ENCODE results near the gene C9orf50. TPM values are rescaled to one million over a fixed set of nuclear protein-coding genes. Genes with fewer than 3 reads are reported as not detected.
"Not testable (repeated sequence)": the region's sequence is repeated elsewhere in the genome, so short reads cannot be mapped to it uniquely, and the experiment has no call there.

C9orf50 gene
- total RNA-seq, 2 donors from 2014 or later = not detected

GRCh38 chr9:129637102-129637501 lies 16.2 kb upstream of the C9orf50 start:
- intact Hi-C loops (cut with DNase I) = no loop called here
- H3K27ac ChIP-seq = no peak overlapping the region
- no peak overlapping the region for H3K4me3 ChIP-seq
- peaks cover 12 to 31% of the 10 kb centered on the region in 2 donors for H3K36me3 ChIP-seq (replicated peaks in 1 of 2; ENCODE audit: insufficient read depth in 1 of 2, low read depth in 2 of 2)
- WGBS, 2 donors = 65 to 100% methylated on average over 1 to 9 of the region's 9 CpGs
- H3K4me1 ChIP-seq = peaks cover 29% of the 10 kb centered on the region
- DNase-seq (peak in 1 of 4 donors; percentile 8), ATAC-seq (no peak)
- TF ChIP-seq POLR2A (IDR thresholded peaks at IDR 0.05) = no peak
- TF ChIP-seq, protein P1, sequence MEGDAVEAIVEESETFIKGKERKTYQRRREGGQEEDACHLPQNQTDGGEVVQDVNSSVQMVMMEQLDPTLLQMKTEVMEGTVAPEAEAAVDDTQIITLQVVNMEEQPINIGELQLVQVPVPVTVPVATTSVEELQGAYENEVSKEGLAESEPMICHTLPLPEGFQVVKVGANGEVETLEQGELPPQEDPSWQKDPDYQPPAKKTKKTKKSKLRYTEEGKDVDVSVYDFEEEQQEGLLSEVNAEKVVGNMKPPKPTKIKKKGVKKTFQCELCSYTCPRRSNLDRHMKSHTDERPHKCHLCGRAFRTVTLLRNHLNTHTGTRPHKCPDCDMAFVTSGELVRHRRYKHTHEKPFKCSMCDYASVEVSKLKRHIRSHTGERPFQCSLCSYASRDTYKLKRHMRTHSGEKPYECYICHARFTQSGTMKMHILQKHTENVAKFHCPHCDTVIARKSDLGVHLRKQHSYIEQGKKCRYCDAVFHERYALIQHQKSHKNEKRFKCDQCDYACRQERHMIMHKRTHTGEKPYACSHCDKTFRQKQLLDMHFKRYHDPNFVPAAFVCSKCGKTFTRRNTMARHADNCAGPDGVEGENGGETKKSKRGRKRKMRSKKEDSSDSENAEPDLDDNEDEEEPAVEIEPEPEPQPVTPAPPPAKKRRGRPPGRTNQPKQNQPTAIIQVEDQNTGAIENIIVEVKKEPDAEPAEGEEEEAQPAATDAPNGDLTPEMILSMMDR (IDR thresholded peaks at IDR 0.05) = no peak
- H3K27me3 ChIP-seq = no peaks in the 10 kb centered on the region
- H3K9me3 ChIP-seq = no peaks in the 10 kb centered on the region

- not testable (repeated sequence) for ATAC-seq, DNase-seq
- 91 to 92% methylated on average over 10 of the region's 10 CpGs for WGBS, 2 donors
These were observed 15.4 kb upstream of the C9orf50 start for GRCh38 chr9:129636343-129636742.

DNA sequence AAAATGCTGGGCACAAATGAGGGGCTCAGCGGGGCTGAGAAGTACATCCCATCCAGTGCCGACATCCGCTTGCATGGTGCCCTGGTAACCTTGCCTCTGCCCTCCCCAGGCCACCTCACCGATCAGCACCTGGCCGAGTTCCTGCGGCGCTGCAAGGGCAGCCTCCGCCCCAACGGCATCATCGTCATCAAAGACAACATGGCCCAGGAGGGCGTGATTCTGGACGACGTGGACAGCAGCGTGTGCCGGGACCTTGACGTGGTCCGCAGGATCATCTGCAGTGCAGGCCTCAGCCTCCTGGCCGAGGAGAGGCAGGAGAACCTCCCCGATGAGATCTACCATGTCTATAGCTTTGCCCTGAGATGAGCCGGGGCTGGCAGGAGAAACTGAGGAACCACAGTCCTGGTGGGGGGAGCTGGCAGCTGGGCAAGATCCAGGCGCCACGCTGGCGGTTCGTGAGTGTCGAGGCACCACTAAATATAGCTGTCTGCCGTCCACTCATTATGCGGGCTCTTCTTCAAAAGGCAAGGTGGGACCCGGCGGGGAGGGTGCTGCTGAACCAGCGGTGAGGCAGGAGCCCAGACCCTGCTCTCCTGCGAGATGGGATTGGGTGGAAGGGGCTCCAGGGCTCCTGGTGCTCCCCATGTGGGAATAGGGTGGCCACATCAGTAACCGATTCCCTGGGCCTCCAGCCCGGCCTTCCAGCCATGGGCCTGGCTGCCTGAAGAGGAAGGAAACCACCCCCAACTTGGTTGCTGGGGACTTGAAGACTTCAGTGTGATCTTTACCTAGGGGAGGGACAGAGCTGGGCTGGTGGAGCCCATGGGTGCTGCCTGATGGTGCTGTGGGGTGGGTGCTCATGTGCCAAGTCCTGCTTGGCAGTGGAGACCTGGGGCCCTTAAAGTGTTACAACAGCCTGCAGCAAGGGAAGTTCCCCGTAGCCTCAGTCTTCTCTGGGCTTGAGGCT lies 14.5 kb upstream of the C9orf50 start:
- Histone ChIP-seq H3K27me3 (no peaks in the 10 kb centered on the region), H3K9me3 (no peaks in the 10 kb centered on the region), H3K36me3 (replicated peaks in 1 of 2; ENCODE audit: insufficient read depth in 1 of 2, low read depth in 2 of 2) (peaks cover 12 to 31% of the 10 kb centered on the region in 2 donors), H3K4me3 (no peak overlapping the region), H3K27ac (no peak overlapping the region), H3K4me1 (peaks cover 35% of the 10 kb centered on the region)
- DNase-seq (no peak), ATAC-seq (no peak)
- WGBS, 2 donors = 89 to 91% methylated on average over 12 to 34 of the region's 34 CpGs
- intact Hi-C loops (cut with DNase I) = no loop called here
- TF ChIP-seq, protein P1 (IDR thresholded peaks at IDR 0.05) = no peak
- TF ChIP-seq POLR2A (IDR thresholded peaks at IDR 0.05) = no peak

More at GRCh38 chr9:129636343-129636742, 15.4 kb upstream of the C9orf50 start:
- intact Hi-C loops (cut with DNase I); H3K27me3 ChIP-seq; H3K4me3 ChIP-seq; H3K27ac ChIP-seq; H3K9me3 ChIP-seq: not testable (repeated sequence)
- H3K4me1 ChIP-seq = peaks cover 35% of the 10 kb centered on the region
- H3K36me3 ChIP-seq (replicated peaks in 1 of 2; ENCODE audit: insufficient read depth in 1 of 2, low read depth in 2 of 2) = peaks cover 12 to 31% of the 10 kb centered on the region in 2 donors

DNA sequence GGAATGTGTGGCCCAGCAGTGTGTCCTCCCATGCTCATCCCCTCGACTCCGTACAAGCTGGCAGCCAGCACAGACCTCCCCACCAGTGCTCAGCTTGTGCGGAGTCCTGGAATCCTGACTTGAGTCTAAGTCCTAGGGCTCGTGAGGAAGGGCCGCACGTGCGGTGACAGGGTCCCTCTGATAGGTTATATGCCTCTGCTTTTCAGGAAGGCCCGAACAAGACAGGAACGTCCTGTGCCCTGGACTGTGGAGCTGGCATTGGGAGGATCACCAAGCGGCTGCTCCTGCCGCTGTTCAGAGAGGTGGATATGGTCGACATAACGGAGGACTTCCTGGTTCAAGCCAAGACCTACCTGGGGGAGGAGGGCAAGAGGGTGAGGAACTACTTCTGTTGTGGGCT lies 12.9 kb upstream of the C9orf50 start:
- H3K36me3 ChIP-seq (replicated peaks in 1 of 2; ENCODE audit: insufficient read depth in 1 of 2, low read depth in 2 of 2) = peaks cover 12 to 29% of the 10 kb centered on the region in 2 donors
- 77 to 93% methylated on average over 11 to 13 of the region's 13 CpGs for WGBS, 2 donors
- no peak for TF ChIP-seq POLR2A (IDR thresholded peaks at IDR 0.05)
- TF ChIP-seq, protein P1 (IDR thresholded peaks at IDR 0.05) = no peak

DNA sequence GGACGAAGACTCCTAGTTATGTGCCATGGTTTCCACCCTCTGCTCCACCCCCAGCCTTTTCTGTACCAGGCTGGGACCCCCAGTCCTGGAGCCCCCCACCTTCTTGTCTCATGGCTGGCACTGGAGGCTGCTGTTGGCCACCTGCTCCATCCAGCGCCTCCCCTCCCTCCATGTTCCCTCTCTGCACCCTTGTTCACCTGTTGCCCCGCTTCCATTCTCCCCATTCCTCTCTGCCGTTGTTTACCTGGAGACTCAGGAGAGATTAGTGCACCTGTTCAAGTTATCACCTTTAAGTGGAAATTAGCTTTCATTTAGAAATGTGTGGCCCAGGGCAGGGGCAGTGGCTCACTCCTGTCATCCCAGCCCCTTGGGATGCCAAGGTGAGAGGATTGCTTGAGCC lies 12.3 kb upstream of the C9orf50 start:
- Histone ChIP-seq H3K27ac (no peak overlapping the region), H3K36me3 (replicated peaks in 1 of 2; ENCODE audit: insufficient read depth in 1 of 2, low read depth in 2 of 2) (peaks cover 12 to 24% of the 10 kb centered on the region in 2 donors), H3K4me1 (peaks cover 40% of the 10 kb centered on the region), H3K9me3 (no peaks in the 10 kb centered on the region), H3K4me3 (no peak overlapping the region), H3K27me3 (no peaks in the 10 kb centered on the region)
- intact Hi-C loops (cut with DNase I) = no loop called here
- ATAC-seq (no peak), DNase-seq (no peak)
- TF ChIP-seq, protein P1 (IDR thresholded peaks at IDR 0.05) = no peak
- TF ChIP-seq POLR2A (IDR thresholded peaks at IDR 0.05) = no peak
- 85% methylated on average over 4 of the region's 4 CpGs for WGBS, 2 donors

More for the DNA sequence above, 12.9 kb upstream of the C9orf50 start:
- Histone ChIP-seq H3K27ac (no peak overlapping the region), H3K9me3 (no peaks in the 10 kb centered on the region), H3K27me3 (no peaks in the 10 kb centered on the region), H3K4me1 (peaks cover 35% of the 10 kb centered on the region), H3K4me3 (no peak overlapping the region)
- DNase-seq (no peak), ATAC-seq (no peak)
- intact Hi-C loops (cut with DNase I) = no loop called here
